HG03103 (cell line): Measurements from ENCODE around the gene HERPUD2.

Experiments used
- ATAC-seq: cut with Tn5 transposase; IDR thresholded peaks from one replicate; pipeline ENCODE4 v1.9.1; 2021; ENCODE audit warnings: low read depth; ENCODE audit not compliant: unreplicated experiment

The HERPUD2 gene, protein sequence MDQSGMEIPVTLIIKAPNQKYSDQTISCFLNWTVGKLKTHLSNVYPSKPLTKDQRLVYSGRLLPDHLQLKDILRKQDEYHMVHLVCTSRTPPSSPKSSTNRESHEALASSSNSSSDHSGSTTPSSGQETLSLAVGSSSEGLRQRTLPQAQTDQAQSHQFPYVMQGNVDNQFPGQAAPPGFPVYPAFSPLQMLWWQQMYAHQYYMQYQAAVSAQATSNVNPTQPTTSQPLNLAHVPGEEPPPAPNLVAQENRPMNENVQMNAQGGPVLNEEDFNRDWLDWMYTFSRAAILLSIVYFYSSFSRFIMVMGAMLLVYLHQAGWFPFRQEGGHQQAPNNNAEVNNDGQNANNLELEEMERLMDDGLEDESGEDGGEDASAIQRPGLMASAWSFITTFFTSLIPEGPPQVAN

DNA sequence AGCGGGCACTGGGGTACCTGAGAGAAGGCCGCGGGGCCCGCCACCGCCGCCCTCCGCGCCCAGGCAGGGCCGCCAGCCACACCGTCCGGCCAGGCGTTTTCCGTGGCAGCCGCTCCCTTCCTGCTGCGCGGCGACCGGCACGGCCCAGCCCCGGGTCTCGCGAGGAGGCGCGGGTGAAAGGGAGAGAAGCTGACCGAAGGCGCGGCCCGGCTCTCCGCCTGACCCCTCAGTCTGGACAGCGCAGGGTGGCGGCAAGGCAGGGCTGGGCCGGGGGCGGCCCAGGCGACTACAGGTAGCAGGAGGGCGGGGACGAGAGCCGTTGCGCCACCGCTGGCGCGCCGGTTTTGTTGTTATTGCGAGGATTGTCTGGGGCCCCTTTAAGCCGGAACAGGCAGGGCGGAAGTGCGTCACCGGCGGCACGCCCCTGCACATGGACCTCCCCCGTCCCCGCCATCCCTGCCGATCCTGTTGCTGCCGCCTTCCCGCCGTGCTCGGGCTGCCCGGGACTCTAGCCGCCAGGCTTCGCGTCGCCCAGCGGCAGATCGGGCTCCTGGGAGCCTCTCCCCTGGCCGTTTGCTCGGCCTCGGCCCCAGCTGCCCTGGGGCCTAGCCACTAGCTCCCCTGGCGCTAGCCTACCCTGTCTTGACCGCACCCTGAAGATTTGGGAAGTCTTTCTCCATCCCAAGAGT lies at the start of gene HERPUD2:
TSS of gene HERPUD2 (minus strand) at position 352 of the 689 bp plus-strand sequence. CDS start 805 bp downstream, outside the sequence.
- ATAC-seq = peak; percentile 84

DNA sequence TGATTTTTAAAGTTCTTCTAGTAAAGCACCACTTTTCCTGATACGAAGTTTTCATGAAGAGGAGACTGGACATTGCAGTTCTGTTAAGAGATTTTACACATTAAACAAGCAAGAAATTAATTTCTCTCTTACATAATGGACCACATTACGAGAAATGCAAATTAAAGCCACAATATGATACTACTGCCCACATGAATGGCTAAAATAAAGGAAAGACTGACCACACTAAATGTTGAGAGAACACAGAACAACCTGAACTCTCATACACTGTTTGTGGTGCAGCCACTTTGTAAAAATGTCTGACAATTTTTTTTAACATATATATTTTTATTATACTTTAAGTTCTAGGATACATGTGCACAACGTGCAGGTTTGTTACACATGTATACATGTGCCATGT lies 44.0 kb upstream of the HERPUD2 start:
- ATAC-seq = no peak

DNA sequence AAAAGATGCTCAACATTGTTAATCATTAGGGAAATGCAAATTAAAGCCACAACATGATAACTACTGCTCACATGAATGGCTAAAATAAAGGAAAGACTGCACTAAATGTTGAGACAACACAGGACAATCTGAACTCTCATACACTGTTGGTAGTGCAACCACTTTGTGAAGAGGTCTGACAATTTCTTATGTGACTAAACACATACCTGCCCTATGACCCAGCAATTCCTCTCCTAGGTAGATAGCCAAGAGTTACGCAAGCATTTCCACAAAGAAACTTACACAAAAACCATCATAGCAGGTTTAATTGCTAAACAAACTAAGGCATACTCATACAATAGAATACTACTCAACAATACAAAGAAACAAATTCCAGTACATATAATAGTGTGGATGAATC lies 41.8 kb upstream of the HERPUD2 start:
- no peak for ATAC-seq

DNA sequence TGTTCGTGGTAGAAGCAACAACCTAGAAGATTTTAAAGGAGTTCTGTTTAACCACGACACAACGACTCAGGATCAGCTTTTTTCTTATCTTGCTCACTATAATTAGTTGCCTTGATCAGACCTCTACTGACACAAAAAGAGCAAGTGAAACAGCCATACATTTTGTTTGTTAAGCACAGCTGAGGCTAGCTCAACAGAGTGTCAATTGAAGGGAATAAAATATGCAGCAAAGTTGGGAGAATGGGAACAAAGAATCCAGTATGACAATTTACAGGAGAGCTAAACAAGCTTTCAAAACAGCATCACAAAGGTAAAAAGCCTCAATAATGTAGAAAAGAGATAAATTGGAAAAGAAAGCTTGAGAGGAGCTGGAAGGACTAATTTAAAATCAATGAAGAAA lies 40.5 kb upstream of the HERPUD2 start:
- no peak for ATAC-seq

DNA sequence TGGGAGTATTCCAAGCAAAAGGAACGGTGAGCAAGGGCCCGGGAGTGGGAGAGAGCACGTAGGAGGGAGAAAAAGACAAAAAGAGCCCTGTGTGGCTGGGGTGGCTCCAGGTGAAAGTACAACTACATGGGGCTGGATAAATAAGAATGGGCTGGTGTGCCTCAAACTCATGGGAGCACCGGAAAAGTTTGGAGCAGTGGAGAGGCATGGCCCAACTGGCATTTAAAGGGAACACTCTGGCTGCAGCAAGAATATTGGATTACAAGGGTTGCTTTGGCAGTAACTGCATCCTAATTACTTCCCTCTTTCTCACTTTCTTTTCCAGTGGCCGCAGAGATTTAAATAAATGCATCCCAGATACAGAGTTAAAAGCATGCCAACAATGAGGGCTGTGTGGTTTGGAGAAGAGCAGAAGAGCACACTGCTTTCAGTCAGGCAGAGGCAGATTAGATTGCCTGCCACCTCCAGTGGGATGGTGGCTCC lies 39.1 kb upstream of the HERPUD2 start:
- ATAC-seq = no peak

DNA sequence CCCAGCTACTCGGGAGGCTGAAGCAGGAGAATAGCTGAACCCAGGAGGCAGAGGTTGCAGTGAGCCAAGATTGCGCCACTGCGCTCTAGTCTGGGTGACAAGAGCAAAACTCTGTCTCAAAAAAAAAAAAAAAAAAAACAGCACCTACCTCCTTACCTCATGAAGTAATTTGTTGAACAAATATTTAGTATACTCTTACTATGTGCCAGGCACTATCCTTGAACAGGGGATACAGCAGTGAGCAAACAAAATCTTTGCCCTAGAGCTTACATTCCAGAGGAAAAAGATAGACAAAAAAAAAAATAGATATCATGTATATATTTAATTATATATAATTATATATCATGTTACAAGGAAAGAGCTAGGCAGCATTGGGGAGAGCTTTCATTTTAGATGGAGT lies 36.4 kb upstream of the HERPUD2 start:
- ATAC-seq = no peak

DNA sequence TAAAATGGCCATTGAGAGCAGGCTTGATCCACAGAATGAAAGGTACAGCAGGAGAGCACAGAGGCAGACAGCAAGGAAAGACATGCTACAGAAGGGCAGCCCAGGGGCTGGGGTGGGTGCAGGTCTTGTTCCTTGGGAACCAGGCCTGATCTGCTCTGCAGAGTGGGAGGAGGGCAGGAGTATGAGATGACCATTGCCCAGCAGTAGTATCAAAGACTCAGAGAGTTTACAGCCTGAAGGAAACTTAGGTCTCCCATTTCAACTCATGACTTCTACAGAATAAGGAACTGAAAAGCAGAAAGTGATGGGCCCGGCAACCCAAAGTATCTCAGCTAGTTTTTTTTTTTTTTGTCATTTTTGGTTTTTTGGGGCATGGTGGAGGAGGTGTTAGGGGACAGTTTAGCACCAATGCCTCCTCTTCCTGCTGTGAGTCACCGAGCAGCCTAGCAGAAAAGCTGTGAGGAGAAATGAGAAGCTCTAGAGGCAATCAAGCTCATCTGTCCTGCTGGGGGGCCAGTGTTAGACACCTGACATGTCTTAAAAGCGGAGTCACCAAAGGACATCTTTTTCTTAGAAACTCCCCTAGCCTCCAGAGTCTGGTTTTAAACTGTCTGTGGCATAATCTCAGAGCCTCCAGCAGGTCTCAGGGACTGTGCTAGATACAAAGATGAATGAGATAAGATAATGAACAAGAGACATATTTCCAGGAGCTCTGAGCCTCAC lies 34.3 kb upstream of the HERPUD2 start:
- peak; percentile 47 for ATAC-seq

DNA sequence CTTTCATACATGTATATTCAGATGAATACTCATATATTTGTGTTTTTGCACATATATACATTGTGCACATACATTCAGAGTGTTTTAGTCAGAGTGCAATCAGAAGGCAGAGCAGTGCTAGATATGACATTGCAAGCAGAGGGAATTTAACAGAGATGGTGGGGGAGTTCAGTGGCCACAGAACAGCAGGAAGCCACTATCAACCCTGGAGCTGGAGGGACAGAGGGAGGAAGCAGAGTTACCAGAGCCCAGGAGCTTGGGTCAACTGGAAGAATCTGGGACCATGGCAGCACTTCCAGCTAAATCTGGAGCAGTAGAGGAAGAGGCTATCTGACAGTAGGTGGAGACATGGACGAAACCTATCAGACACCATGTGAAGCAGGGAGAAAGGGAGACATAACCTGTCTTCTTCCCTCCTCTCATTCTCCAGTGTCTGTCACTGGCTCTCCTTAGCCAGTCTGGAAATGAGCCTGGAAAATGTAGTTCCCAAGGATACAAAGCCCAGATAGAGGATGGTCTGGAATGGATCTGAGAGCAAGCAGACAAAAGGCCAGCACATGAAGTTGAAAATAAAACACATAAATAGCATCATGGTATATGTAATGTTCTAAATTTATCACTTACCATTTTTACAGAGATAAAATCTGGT lies 33.6 kb upstream of the HERPUD2 start:
- no peak for ATAC-seq

DNA sequence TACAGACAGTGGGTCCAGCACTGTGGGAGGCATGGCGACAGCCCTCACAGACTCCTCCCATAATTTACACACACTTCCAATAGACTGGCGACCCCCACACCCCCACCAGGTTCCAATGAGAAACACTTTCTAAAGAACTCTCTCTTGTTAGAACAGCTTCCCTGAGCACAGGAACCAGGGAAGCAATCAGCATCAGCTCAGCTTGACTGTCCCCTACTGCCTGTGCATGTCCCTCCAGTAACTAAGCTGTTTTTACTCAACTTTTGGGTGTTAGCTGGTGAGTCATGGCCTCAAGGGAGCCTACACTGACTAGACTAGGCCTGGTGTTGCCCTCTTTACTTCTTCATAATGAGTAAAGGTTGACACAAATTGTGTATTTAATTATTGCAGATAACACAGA lies 32.6 kb upstream of the HERPUD2 start:
- ATAC-seq = no peak

DNA sequence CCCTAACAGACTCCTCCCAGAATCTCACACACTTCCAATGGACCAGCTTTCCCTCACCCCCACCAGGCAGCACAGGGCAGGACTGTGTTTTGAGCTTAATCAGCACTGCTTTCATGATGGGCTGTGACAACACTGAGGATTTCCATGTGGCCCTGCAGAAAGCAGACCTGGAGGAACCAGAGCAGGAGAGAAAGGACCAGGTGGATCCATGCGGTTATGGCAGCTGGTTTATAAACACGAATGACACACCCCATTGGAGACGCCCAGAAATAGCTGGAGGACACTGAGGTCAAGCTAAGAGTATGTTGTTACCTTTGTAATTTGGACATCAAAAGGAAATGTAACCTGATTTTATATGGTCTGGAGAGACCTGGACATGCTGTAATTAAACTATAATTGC lies 31.7 kb upstream of the HERPUD2 start:
- no peak for ATAC-seq

DNA sequence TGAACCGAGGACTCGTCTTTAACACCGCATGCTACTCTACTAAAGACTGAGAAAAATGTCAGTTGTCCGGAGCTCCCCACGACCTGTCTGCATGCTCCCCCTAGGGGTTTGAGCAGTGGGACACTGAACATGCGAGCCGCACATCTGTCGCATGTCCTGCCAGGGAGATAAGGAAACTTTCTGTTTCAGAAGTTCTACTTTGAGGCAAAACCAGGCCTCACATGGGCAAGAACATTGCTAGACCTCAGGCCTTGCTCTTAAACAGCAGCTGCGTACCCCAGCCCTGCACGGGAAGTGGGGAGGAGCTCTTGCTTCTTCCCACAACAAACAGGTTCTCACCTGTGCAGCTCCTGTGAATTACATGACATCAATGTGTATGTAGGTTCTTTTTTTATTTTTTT lies 30.3 kb upstream of the HERPUD2 start:
- ATAC-seq = peak; percentile 40

DNA sequence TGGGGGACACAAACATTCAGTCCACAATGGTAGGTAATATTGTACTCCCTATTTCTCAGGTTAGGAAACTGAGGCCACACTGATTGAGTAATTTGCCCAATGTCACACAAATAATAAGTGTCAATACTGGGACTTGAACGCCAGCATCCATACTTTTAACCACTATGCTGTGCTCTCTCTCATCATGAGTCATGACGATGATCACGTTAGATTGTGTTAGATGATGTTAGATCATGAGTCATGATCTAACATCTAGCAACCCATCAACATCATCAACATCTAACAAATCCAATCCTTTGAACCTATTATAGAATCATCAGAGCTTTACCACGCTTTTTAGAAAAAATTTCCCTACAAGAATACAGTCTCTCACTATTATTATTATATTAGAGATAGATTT lies 28.1 kb upstream of the HERPUD2 start:
- no peak for ATAC-seq

DNA sequence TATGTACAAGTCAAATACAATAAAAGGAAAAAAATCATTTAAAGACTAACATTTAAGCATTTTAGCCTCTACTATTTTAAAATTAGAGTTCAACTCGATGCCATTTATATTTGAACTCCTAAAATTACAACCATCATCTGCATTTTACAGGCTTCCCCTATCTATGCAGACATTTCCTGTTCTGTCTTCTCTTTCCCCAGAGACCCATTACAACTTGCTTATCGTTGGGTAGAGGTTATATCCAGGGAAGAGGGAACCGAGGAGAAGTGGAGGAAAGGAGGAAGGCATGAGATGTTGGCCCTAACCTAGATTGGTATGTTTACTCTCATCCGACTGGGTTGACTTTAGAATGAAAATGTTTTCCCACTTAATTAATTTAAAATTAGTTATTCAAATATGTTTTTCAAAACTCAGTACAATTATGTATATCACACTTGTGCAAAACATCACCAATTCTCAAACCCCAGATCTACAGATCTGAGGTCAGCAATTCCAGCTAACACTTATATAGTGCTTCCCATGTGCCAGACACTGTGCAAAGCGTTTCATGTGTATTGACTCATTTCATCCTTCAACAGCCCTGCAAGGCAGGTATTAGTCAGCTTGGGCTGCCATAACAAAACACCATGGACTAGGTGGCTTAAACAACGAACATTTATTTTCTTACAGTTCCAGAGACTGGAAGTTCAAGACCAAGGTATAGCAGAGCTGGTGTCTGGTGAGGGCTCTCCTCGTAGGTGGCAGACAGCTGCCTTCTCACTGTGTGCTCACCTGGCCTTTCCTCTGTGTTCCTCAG lies 27.3 kb upstream of the HERPUD2 start:
- no peak for ATAC-seq

DNA sequence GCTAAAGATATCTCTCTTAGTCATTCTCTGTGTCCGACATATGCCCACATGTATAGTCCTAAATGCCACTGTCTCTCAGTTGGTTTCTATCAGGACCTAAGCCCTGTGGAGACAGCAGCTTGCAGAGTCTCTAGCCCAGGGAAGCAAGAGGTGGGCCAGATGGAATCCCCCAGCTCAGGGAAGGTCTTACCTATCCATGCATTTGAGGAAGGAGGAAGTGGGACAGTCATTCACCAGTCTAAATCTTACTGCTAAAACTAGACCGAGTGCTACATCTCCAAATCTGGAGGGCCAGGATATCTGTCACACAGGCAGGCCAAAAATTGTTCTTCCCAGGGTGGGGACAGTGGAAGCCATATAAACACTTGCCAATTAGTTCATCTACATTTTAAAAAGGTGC lies 26.4 kb upstream of the HERPUD2 start:
- no peak for ATAC-seq

DNA sequence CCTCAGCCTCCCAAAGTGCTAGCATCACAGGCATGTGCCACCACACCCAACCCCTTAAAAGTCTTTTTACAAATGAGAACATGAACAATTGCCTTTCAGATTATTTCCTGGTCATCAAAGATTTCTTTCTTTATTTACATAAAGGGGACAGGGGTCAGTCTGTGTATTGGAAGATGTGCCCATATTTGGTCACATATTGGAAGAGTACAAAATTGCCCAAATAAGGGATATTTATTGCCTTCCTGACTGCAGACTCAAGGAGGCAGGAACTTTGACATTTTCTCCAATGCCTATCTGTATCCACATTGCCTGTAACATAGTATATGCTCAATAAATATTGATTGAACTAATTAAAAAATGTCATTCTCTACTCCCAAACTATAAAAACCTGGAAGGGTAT lies 25.9 kb upstream of the HERPUD2 start:
- no peak for ATAC-seq

DNA sequence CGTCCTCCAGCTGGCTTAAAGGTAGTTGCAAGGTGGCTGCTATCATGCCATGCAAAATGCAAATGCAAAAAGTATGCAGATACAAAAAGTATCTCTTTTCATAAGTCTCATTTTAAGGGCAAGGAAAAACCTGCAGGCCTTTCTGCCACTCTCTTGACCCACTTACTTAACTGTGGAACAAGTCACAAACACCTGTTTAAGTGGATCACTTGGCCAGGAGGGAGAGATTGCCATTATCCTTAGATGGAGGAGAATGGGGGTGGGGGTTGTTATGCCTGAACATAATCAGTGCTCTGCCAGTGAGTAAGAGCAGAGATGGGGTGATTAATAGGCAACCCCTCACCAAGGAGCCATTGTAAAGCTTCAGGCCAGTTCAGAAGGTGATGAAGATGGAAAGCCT lies 25.1 kb upstream of the HERPUD2 start:
- ATAC-seq = no peak

DNA sequence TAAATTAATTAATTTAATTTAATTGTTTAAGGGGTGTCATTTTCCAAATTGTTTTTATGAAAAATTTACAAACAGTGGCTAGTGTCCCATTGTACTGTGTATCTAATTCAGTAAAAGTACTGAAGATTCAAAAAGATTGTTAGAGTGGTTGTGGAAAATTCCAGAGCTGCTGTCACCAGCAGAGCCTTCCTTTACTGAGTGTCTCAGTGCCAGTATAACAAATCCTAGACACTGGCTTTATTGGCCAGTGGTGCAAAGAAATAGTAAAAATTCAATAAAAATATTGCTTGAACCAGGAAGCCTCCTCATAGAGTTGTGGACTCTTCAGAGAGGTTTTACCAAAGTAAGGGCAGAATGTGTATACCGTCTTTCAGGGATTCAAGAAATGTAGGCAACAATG lies 23.1 kb upstream of the HERPUD2 start:
- ATAC-seq = no peak

DNA sequence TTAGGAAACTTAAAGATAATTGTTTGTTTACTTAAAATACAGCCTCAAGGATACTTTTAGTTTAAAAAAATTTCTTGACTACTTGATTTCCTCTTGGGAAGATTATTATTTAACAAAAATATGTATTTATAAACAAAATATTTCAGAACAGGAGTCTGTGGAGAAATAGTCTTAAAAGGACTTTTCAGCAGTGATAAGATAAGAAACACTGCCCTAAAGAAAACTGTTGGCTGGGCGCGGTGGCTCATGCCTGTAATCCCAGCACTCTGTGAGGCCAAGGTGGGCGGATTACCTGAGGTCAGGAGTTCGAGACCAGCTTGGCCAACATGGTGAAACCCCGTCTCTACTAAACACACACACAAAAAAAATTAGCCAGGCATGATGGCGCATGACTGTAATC lies 22.6 kb upstream of the HERPUD2 start:
- no peak for ATAC-seq

DNA sequence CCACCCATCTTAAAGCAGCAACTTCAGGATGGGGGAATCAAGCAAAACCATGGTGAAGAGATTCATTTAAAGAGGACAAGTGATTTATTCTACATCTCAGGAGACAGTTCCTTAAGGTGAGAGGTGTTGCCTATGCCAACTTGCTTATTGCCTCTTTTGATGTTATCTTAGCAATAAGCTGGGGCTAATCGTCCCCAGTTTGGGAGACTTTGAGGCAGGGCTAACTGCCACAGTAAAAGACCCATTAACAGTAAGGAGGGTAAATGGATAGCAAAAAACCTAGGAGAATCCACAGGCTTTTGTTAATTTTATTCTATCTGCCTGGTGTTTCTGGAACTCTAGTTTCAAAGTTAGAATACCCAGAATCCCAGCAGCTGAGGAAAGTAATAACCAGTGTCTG lies 22.1 kb upstream of the HERPUD2 start:
- ATAC-seq = no peak
